HEK293 (cell line): Measurements from ENCODE around the gene PPP2R2D.

ENCODE experiments used
- CTCF ChIA-PET: fragments of 350-600 bp; formaldehyde crosslinking; extraction: SDS; loops from one replicate; lab custom pipeline; 2021; ENCODE audit warnings: antibody characterized with exemption; lab: Yijun Ruan, JAX
- POLR2A ChIA-PET: fragments of 300-600 bp; formaldehyde crosslinking; extraction: SDS; loops from one replicate; lab custom pipeline; 2020; ENCODE audit warnings: antibody characterized with exemption, inconsistent platforms; lab: Yijun Ruan, JAX
- H3K27ac ChIP-seq: fragments of 200-500 bp; sonication (Bioruptor generic); 2 replicates; pipeline ENCODE4 v1.5.1; 2014; ENCODE audit warnings: low read depth, low read length, control low read depth, inconsistent platforms; ENCODE audit errors: extremely low read depth
- H3K36me3 ChIP-seq, 2 experiments: fragments of 200-500 bp in 1 of 2; sonication (Bioruptor generic) in 1 of 2; 1 replicate in 1 of 2; 2 replicates in 1 of 2; pipeline ENCODE4 v1.5.1; 2014 to 2017; ENCODE audit warnings: inconsistent platforms in 2 of 2, low read length in 2 of 2; ENCODE audit not compliant: control insufficient read depth in 2 of 2, insufficient read depth in 1 of 2
- H3K4me1 ChIP-seq: fragments of 200-500 bp; sonication (Bioruptor generic); 2 replicates; pipeline ENCODE4 v1.5.1; 2014; ENCODE audit warnings: mild to moderate bottlenecking, low read length, inconsistent platforms; ENCODE audit not compliant: control insufficient read depth, insufficient read depth
- H3K4me3 ChIP-seq: 2 replicates; pipeline ENCODE4 v1.5.1; 2011; ENCODE audit warnings: low read depth, mild to moderate bottlenecking, control low read depth, low read length, moderate library complexity
- H3K9me3 ChIP-seq: fragments of 200-500 bp; sonication (Bioruptor generic); 2 replicates; pipeline ENCODE4 v1.5.1; 2014; ENCODE audit warnings: low read depth, low read length, inconsistent platforms; ENCODE audit not compliant: control insufficient read depth, insufficient read depth
- EGR2 ChIP-seq: fragments of 450-650 bp; formaldehyde crosslinking; IDR thresholded peaks from 2 replicates; pipeline ENCODE4 v1.5.1; 2016; ENCODE audit warnings: low read depth, missing biosample characterization, missing genetic modification characterization
- GLIS1 ChIP-seq: fragments of 450-650 bp; formaldehyde crosslinking; IDR thresholded peaks from 2 replicates; pipeline ENCODE4 v1.5.1; 2016; ENCODE audit warnings: missing biosample characterization, missing genetic modification characterization
- KLF17 ChIP-seq: fragments of 450-650 bp; formaldehyde crosslinking; IDR thresholded peaks from 2 replicates; pipeline ENCODE4 v1.5.1; 2016; ENCODE audit warnings: missing biosample characterization, missing genetic modification characterization
- KLF8 ChIP-seq: fragments of 450-650 bp; formaldehyde crosslinking; IDR thresholded peaks from 2 replicates; pipeline ENCODE4 v1.5.1; 2016; ENCODE audit warnings: missing biosample characterization, missing genetic modification characterization
- KLF9 ChIP-seq: fragments of 450-650 bp; formaldehyde crosslinking; IDR thresholded peaks from 2 replicates; pipeline ENCODE4 v1.5.1; 2016; ENCODE audit warnings: missing biosample characterization, missing genetic modification characterization, low read depth
- PRDM4 ChIP-seq: fragments of 450-650 bp; formaldehyde crosslinking; IDR thresholded peaks from 2 replicates; pipeline ENCODE4 v1.5.1; 2017; ENCODE audit warnings: missing biosample characterization, missing genetic modification characterization
- SETDB1 ChIP-seq: IDR thresholded peaks from one replicate; pipeline ENCODE4 v1.6.1; 2017; ENCODE audit warnings: mild to moderate bottlenecking, low read length, moderate library complexity, mixed read lengths; ENCODE audit not compliant: insufficient read length
- SP7 ChIP-seq: fragments of 450-650 bp; formaldehyde crosslinking; IDR thresholded peaks from 2 replicates; pipeline ENCODE4 v1.5.1; 2016; ENCODE audit warnings: missing biosample characterization, missing genetic modification characterization
- ZBTB8A ChIP-seq: fragments of 450-650 bp; formaldehyde crosslinking; IDR thresholded peaks from 2 replicates; pipeline ENCODE4 v1.5.1; 2016; ENCODE audit warnings: missing biosample characterization, missing genetic modification characterization
- ZIC2 ChIP-seq: fragments of 450-650 bp; formaldehyde crosslinking; IDR thresholded peaks from 2 replicates; pipeline ENCODE4 v1.5.1; 2016; ENCODE audit warnings: missing biosample characterization, missing genetic modification characterization
- ZNF140 ChIP-seq: fragments of 450-650 bp; formaldehyde crosslinking; IDR thresholded peaks from 2 replicates; pipeline ENCODE4 v1.5.1; 2016; ENCODE audit warnings: missing biosample characterization, missing genetic modification characterization
- ZNF302 ChIP-seq: fragments of 450-650 bp; formaldehyde crosslinking; IDR thresholded peaks from 2 replicates; pipeline ENCODE4 v1.5.1; 2016; ENCODE audit warnings: missing biosample characterization, missing genetic modification characterization, low read depth
- ZNF473 ChIP-seq: fragments of 450-650 bp; formaldehyde crosslinking; IDR thresholded peaks from 2 replicates; pipeline ENCODE4 v1.5.1; 2017; ENCODE audit warnings: missing biosample characterization, missing genetic modification characterization
- ZNF521 ChIP-seq: fragments of 450-650 bp; formaldehyde crosslinking; IDR thresholded peaks from 2 replicates; pipeline ENCODE4 v1.5.1; 2017; ENCODE audit warnings: missing biosample characterization, mild to moderate bottlenecking, missing genetic modification characterization
- ZNF571 ChIP-seq: fragments of 450-650 bp; formaldehyde crosslinking; IDR thresholded peaks from 2 replicates; pipeline ENCODE4 v1.5.0; 2017; ENCODE audit warnings: missing biosample characterization, missing genetic modification characterization
- ZNF621 ChIP-seq: fragments of 450-650 bp; formaldehyde crosslinking; IDR thresholded peaks from 2 replicates; pipeline ENCODE4 v1.5.1; 2017; ENCODE audit warnings: missing biosample characterization, missing genetic modification characterization
- ZNF624 ChIP-seq: fragments of 450-650 bp; formaldehyde crosslinking; IDR thresholded peaks from 2 replicates; pipeline ENCODE4 v1.5.1; 2017; ENCODE audit warnings: missing biosample characterization, missing genetic modification characterization
- ZNF639 ChIP-seq: fragments of 450-650 bp; formaldehyde crosslinking; IDR thresholded peaks from 2 replicates; pipeline ENCODE4 v1.5.1; 2016; ENCODE audit warnings: missing biosample characterization, missing genetic modification characterization
- ZNF660 ChIP-seq: fragments of 450-650 bp; IDR thresholded peaks from 2 replicates; pipeline ENCODE4 v1.5.1; 2018; ENCODE audit warnings: missing biosample characterization, mild to moderate bottlenecking, missing genetic modification characterization
- ZNF707 ChIP-seq: fragments of 450-650 bp; formaldehyde crosslinking; IDR thresholded peaks from 2 replicates; pipeline ENCODE4 v1.5.1; 2016; ENCODE audit warnings: missing biosample characterization, missing genetic modification characterization
- ZNF837 ChIP-seq: fragments of 450-650 bp; formaldehyde crosslinking; IDR thresholded peaks from 2 replicates; pipeline ENCODE4 v1.5.1; 2016; ENCODE audit warnings: missing biosample characterization, missing genetic modification characterization
- ZSCAN23 ChIP-seq: fragments of 450-650 bp; formaldehyde crosslinking; IDR thresholded peaks from 2 replicates; pipeline ENCODE4 v1.5.1; 2016; ENCODE audit warnings: missing biosample characterization, missing genetic modification characterization
- TF ChIP-seq, protein P1 (sequence below): fragments of 450-650 bp; formaldehyde crosslinking; IDR thresholded peaks from 2 replicates; pipeline ENCODE4 v1.5.1; 2017; ENCODE audit warnings: missing biosample characterization, mild to moderate bottlenecking, missing genetic modification characterization, moderate library complexity
- TF ChIP-seq, protein P2 (sequence below): fragments of 450-650 bp; formaldehyde crosslinking; IDR thresholded peaks from 2 replicates; pipeline ENCODE4 v1.5.1; 2016; ENCODE audit warnings: missing biosample characterization, missing genetic modification characterization

Gene PPP2R2D

DNA sequence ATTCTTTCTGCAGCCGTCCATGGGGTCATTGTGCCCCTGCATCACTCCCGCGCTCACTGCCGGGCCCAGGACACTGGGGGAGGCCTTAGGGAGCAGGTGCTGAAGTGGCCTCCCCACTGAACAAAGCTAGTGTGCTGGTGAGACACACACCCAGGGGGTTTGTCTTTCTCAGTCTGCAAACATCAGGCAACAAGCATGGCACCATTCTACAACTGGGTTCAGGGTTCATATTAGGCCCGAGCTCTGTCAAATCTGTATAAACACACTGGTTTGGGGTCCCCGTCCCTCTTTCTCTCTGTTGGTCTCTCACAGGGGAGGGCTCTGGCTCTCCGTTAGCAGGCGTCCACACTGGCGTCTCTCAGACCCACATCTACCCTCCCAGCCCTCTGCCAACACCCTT, 11.1 kb upstream of the PPP2R2D start (continued):
- TF ChIP-seq PRDM4 (tag by site-specific recombination), result no peak
- no peak for TF ChIP-seq ZNF302 (tag by site-specific recombination)
- TF ChIP-seq ZNF837 (tag by site-specific recombination), result no peak
- TF ChIP-seq ZNF707 (tag by site-specific recombination), result no peak
- TF ChIP-seq KLF8 (tag by site-specific recombination), result no peak
- no peak for TF ChIP-seq SP7 (tag by site-specific recombination)
- no peak for TF ChIP-seq ZNF639
- TF ChIP-seq ZSCAN23 (tag by site-specific recombination), result no peak

GRCh38 chr10:131890276-131891195, 10.3 kb upstream of the PPP2R2D start:
- no peak overlapping the region for H3K27ac ChIP-seq
- TF ChIP-seq ZNF140, result no peak
- TF ChIP-seq KLF9, result 0 out of 2 replicates have a peak, but pooled peaks have one; percentile 18
- TF ChIP-seq ZNF621 (tag by site-specific recombination), result 0 out of 2 replicates have a peak, but pooled peaks have one; percentile 12
- TF ChIP-seq ZNF473 (tag by site-specific recombination), result peak; percentile 41; the same call in 1 of the 2 replicates
- TF ChIP-seq ZNF571 (tag by site-specific recombination), result 0 out of 2 replicates have a peak, but pooled peaks have one; percentile 14
- TF ChIP-seq ZNF624 (tag by site-specific recombination), result no peak
- TF ChIP-seq, protein P1, sequence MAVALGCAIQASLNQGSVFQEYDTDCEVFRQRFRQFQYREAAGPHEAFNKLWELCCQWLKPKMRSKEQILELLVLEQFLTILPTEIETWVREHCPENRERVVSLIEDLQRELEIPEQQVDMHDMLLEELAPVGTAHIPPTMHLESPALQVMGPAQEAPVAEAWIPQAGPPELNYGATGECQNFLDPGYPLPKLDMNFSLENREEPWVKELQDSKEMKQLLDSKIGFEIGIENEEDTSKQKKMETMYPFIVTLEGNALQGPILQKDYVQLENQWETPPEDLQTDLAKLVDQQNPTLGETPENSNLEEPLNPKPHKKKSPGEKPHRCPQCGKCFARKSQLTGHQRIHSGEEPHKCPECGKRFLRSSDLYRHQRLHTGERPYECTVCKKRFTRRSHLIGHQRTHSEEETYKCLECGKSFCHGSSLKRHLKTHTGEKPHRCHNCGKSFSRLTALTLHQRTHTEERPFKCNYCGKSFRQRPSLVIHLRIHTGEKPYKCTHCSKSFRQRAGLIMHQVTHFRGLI, result no peak
- 0 out of 2 replicates have a peak, but pooled peaks have one; percentile 36 for TF ChIP-seq ZNF521
- no peaks in the 10 kb centered on the region for H3K36me3 ChIP-seq
- H3K4me1 ChIP-seq, result no peaks in the 10 kb centered on the region
- no peak overlapping the region for H3K4me3 ChIP-seq
- H3K9me3 ChIP-seq, result no peaks in the 10 kb centered on the region
- POLR2A ChIA-PET, result interaction anchor here (0.6 kb wide), 1 partner anchor 1874 kb away, joined by 3 read pairs; no protein-coding TSS in a partner anchor
- CTCF ChIA-PET, result interaction anchor here (0.5 kb wide), 1 partner anchor 1363 kb away, joined by 4 read pairs; no protein-coding TSS in a partner anchor

DNA sequence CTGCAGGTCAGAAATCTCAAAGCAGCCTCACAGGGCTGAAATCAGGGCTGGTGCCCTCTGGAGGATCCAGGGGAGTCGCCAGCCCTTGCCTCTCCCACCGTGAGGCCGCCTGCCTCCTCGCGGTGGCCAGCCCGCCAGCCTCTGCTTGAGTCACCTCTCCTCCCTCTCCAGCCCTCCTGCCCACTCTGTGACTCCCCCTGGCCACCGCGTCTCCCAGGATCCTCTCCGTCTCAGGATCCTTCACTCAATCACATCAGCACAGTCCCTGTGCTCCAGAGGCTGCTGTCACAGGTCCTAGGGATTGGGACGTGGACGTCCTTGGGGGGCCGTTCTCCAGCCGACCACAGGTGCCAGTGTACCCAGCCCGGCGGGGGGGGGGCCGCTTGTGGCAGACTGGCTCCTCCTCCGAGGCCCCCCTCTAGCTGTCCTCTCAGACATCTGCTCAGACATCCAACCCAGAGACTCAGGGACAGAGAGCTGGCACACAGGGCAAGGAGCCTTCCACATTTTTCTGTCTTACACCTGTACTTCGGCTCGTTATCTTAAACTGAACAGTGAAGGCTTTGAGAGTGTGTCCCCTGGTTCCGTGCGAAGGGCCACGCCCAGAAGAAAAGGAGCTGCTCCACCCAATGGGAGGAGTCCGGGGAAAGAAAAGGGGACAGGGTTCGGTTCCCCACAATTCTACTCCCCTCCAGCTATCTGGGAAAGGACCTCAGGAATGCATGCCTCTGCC, 9.4 kb upstream of the PPP2R2D start:
- no peaks in the 10 kb centered on the region for H3K9me3 ChIP-seq
- H3K27ac ChIP-seq, result no peak overlapping the region
- TF ChIP-seq ZBTB8A (tag by site-specific recombination) (peak; percentile 43; the same call in 1 of the 2 replicates), KLF17 (tag by site-specific recombination) (0 out of 2 replicates have a peak, but pooled peaks have one; percentile 37), ZNF660 (no peak), GLIS1 (tag by site-specific recombination) (peak; percentile 71), ZIC2 (tag by site-specific recombination) (peak; percentile 48), EGR2 (tag by site-specific recombination) (peak; percentile 43; the same call in 1 of the 2 replicates), SETDB1 (no peak)
- TF ChIP-seq, protein P2, sequence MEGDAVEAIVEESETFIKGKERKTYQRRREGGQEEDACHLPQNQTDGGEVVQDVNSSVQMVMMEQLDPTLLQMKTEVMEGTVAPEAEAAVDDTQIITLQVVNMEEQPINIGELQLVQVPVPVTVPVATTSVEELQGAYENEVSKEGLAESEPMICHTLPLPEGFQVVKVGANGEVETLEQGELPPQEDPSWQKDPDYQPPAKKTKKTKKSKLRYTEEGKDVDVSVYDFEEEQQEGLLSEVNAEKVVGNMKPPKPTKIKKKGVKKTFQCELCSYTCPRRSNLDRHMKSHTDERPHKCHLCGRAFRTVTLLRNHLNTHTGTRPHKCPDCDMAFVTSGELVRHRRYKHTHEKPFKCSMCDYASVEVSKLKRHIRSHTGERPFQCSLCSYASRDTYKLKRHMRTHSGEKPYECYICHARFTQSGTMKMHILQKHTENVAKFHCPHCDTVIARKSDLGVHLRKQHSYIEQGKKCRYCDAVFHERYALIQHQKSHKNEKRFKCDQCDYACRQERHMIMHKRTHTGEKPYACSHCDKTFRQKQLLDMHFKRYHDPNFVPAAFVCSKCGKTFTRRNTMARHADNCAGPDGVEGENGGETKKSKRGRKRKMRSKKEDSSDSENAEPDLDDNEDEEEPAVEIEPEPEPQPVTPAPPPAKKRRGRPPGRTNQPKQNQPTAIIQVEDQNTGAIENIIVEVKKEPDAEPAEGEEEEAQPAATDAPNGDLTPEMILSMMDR, result peak; percentile 39
- TF ChIP-seq, all 188 proteins: peak for 6
- H3K4me3 ChIP-seq, result no peak overlapping the region
- ChIA-PET POLR2A (interaction anchor here (1.1 kb wide), 1 partner anchor 9 kb away, joined by 4 read pairs; the partner anchor contains the start of gene PPP2R2D), CTCF (interaction anchor here (0.7 kb wide), 2 partner anchors 8 to 1387 kb away, joined by 5 read pairs; no protein-coding TSS in a partner anchor)
- H3K36me3 ChIP-seq, result no peaks in the 10 kb centered on the region
- no peaks in the 10 kb centered on the region for H3K4me1 ChIP-seq
